ENCODE measurements around the gene MANEA.

MANEA gene

DNA sequence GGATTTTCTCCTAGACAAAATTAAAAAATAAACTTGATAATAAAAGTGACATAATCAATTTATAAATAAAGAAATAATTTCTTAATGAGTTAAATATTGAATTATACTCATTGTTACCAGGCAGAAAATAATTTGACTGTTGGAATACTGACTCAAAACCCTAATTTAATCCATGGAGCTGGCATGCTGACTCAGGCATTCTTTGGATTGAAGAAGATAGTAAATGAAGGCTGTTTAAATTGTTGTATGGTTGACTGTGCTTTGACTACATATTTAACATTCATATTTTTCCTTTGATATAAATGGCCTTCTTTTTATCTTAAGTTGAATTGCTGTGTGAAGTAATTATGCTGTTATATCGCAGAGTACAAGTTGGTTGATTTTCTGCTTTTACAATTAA, 11.7 kb downstream of the MANEA start:
- no peak for DNase-seq

DNA sequence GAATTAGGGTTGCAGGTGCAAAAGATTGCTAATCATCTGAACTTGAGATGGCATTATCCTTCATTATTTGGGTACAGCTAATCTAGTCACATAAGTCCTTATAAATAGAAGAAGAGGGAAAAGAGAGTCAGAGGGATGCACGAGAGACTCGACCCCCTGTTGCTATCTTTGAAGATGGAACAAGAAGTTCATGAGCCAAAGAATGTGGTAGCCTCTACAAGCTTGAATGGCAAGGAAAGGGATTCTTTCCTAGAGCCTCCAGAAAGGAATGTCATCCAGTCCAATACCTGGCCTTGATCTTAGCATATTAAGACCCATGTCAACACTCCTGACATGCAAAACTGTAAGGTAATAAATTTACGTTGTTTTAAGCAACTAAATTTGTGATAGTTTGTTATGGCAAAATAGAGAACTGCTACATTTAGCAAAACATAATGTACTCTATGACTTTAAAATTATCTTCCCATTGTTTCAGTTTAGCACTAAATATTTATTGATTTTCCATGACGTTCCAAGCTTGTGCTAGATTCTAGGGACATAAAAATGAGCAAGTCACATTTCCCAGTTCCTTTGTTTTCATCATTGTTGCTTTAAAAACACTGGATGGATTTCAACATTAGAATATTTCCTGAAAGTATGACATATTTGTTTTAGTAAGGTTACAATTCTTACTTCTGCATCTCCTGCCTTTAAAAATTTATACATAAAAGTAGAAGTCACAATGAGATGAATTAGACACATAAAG, 12.7 kb downstream of the MANEA start:
- no peak for DNase-seq

DNA sequence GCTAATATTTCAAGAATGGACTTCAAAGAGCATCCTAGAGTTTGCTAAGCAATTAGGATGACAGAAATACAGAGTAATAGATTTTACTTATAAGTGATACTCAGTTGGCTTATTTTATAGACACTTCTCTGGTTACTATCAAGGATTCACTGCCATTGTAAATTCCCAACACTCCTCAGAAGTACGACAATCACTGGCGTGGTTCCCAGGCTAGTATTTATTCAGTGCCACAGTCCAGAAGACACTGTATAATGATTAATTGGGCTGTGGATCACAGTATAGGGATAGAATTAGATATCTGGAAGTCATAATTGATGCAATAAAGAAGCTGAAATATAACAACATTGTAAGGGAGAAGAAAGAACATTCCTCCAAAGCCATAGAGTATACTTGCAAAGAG, 15.7 kb downstream of the MANEA start:
- peak; percentile 15 for DNase-seq

DNA sequence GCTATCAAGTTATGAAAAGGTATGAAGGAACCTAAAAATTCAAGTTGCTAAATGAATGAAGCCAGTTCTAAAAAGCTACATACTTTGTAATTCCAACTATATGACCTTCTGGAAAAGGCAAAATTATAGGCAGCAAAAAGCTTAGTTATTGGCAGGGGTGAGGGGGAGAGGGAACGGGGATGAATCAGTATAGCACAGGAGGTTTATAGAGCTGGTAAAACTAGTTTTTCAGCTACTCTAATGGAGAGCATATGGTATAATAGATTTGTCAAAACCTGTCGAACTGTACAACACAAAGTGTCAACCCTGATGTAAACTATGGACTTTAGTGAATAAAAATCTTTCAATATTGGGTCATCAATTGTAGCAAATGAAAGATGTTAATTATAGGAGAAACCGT, 18.7 kb downstream of the MANEA start:
- no peak for DNase-seq

DNA sequence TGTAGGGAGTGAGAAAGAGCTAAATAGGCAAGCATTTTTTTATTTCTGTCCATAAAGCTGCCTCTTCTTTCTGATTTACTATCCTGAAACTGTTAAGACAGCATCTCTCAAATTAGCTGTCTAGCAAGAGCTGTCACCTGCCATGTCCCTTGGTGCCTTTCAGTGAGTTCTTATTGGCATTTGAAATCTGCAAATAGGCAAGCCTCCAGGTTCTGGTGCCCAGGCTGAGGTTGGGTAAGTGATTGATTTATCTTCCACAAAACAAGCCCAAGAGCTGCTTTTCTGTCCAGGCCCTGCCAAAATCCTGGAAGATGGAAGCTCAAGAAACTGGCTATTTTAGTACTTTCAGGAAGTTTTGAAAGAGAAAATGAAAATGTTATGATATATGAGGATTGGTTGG, 22.4 kb downstream of the MANEA start:
- no peak for DNase-seq

DNA sequence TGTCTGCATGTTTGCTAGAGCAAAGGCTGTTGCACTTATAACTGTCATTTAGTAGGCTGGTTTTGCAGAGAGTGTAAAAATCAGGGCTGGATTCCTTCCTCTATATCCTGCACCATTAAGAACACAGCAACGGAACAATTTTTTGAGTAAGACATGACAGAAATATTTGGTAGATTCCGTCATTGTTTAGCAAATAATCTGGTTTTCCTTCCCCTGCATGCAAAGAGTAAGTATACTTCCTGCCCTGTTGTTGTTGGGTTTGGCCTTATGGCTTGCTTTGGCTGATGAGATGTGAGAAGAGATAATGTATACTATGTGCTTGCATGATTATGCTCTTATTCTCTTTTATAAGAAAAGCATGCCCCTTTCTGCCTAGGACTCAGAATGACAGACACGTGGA, 23.8 kb downstream of the MANEA start:
- no peak for DNase-seq

DNA sequence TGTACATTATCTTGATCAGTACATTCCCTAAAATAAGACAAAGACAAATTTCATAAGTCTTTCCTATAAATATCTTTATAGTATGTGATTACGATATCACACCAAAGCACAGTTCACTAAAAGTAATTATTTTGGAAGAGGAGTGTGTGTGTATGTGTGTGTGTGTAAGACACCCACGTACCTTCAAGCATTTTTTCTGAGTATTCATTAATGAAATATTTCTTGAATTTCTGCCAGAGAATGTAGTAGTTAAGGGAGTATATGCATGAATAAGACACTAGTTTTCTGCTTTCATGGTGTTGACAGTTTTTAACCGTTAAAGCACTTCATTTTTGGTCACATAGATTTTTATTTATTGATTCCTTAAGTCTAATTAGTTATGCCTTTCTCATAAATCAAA, 36.8 kb downstream of the MANEA start:
- DNase-seq = peak; percentile 65

DNA sequence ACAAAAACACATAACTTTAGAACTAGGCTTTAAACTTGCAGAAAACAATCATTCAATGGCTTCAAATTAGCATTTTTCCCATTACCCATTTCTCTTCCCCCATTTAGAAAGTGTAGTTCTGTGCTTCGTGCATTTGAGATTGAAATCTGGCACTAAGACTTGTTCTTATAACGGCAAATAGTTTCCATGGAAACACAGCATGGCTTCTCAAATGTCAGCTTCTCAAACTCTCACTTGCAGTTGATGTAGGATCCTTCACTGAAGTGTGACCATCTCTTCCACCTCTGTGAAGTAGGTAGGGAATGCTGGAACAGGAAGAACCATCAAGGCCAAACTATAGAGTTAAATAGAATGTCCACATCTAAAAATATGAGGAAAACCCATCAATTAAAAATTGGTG, 52.2 kb downstream of the MANEA start:
- no peak for DNase-seq

DNA sequence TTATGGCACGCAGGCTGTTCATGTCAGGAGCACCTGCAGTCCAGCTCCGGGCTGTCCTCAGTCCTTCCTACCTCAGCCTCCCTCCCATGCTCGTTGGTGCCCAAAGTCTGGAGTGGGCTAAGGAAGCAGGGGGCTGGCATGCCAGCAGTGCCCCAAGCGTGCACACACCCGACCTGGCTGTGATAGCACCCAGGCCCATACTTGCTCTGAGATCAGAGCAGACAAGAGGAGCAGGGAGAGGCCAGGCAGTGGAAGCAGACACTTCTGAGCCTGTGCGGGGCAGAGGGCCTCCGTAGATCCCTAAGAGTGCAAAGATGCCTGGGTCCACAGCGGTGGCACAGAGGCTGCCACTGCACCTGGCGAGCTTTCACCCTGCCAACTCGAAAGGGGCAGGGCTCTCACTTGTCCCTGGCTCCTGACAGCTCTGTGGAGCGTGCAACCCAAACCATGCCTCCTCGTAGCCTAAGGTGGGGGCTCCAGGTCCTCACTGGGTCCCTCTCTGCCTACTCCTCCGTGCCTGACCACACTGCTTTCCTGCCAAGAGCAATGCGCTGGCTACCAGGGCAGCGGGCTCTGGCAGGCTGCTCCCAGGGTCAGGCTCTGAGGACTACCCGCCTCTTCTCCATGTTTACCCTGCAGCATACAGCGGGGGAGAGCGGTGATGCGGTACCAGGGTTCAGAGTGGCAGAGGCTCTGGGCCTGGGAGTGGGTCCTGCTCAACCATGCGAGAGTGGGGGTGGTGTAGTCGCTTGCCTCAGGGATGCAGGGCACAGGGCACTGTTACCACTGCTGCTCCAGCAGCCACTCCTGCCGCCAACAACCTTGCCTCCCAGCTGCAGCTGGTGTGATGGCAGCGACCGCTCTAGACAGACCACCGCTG, 59.5 kb downstream of the MANEA start:
- peak; percentile 22 for DNase-seq

DNA sequence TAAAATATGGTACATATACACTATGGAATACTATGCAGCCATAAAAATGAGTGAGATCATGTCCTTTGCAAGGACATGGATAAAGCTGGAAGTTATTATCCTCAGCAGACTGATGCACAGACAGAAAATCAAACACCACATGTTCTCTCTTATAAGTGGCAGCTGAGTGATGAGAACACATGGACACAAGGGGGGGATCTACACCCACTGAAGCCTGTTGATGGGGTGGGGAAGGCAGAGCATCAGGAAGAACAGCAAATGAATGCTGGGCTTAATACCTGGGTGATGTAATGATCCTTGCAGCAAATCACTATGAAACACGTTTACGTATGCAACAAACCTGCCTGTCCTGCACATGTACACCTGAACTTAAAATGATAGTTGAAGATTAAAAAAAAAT, 71.3 kb downstream of the MANEA start:
- no peak for DNase-seq

DNA sequence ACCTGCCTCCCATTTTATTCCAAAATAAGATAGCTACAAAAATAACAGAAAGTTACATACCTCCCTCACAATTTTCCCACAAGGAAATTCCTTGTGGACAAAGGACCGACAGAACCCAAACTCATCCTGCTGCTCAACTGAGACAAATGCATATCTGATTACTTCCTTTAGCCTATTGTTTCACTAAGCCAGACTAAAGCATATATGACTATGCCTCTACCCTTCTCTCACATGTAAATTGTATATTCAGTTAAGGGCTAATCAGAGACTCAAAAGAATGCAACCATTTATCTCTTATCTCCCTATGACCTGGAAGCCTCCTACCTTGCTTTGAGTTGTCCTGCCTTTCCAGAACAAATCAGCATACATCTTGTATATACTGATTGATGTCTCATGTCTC, 72.1 kb downstream of the MANEA start:
- no peak for DNase-seq

DNA sequence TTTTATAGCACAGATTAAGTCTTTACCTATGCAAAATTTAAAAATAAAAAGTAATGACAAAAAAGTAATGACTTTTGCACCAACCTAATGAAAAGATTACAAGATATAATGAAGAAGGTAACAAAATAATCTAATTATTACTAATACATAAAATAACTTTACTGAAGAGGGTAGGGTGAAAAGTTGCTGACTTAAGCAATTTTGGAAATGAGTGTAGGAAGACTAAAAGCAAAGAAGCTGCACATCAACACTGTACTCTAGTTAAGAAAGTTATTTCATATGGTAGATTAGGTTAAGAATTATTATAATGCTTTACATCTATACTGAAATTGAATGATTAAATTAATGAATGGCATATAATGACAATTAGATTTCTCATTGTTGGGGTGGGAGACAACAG, 76.8 kb downstream of the MANEA start:
- no peak for DNase-seq

DNA sequence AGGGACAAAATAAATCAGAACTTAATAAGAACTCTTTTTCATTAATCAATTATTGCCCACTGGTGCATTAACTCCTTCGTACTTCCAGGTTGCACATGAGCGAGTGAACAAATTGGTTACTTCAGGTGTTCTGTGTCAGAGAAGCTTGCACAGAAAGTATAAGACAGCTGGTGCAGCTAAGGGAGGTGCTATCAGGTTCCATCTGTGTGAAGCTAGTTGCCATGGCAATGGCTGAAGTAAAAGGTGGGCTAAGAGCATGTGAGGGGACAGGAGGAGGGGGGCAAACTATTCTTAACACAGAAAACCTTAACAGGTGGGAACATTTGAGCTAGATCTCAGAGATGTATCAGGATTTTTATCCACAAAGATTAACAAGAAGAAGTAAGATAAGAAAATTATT, 81.6 kb downstream of the MANEA start:
- DNase-seq = no peak

Measured in kidney glomerular epithelial cell (primary cell).